Mesendoderm (in vitro differentiated cells): ENCODE measurements around the gene B4GALT7.
"Not testable (repeated sequence)": the region's sequence is repeated elsewhere in the genome, so short reads cannot be mapped to it uniquely, and the experiment has no call there.

Source experiments
- DNase-seq: peaks from one replicate; pipeline ENCODE4 v3.0.0; 2013
- H2AK5ac ChIP-seq: 2 replicates; pipeline ENCODE4 v1.6.1; 2013; ENCODE audit warnings: low read length, inconsistent platforms
- H2BK120ac ChIP-seq: 2 replicates; pipeline ENCODE4 v1.6.1; 2013; ENCODE audit warnings: low read depth, mild to moderate bottlenecking, low read length, moderate library complexity, mixed read lengths
- H2BK15ac ChIP-seq: replicated peaks from 2 replicates; pipeline ENCODE4 v1.6.1; 2013; ENCODE audit warnings: low read depth, mild to moderate bottlenecking, moderate library complexity
- H2BK5ac ChIP-seq: 2 replicates; pipeline ENCODE4 v1.6.1; 2013; ENCODE audit warnings: low read length, inconsistent platforms
- H3K18ac ChIP-seq: 2 replicates; pipeline ENCODE4 v1.6.1; 2013; ENCODE audit warnings: mild to moderate bottlenecking, low read length, mixed read lengths
- H3K23ac ChIP-seq: one replicate; pipeline ENCODE4 v1.6.1; 2013; ENCODE audit warnings: low read length
- H3K27ac ChIP-seq: 2 replicates; pipeline ENCODE4 v1.5.1; 2013; ENCODE audit warnings: low read depth, mild to moderate bottlenecking, inconsistent platforms, low read length, moderate library complexity
- H3K27me3 ChIP-seq: 2 replicates; pipeline ENCODE4 v1.6.1; 2013; ENCODE audit warnings: low read length, control low read depth, mild to moderate bottlenecking, inconsistent platforms; ENCODE audit not compliant: insufficient read depth, poor library complexity
- H3K36me3 ChIP-seq: 2 replicates; pipeline ENCODE4 v1.6.1; 2013; ENCODE audit warnings: low read length, inconsistent platforms; ENCODE audit not compliant: control insufficient read depth, insufficient read depth
- H3K4ac ChIP-seq: one replicate; pipeline ENCODE4 v1.6.1; 2013; ENCODE audit warnings: low read depth, mild to moderate bottlenecking, low read length, moderate library complexity
- H3K4me1 ChIP-seq: 2 replicates; pipeline ENCODE4 v1.6.1; 2013; ENCODE audit warnings: low read depth, low read length, inconsistent platforms; ENCODE audit not compliant: control insufficient read depth
- H3K4me2 ChIP-seq: 2 replicates; pipeline ENCODE4 v1.6.1; 2013; ENCODE audit warnings: low read length
- H3K4me3 ChIP-seq: 2 replicates; pipeline ENCODE4 v1.5.1; 2013; ENCODE audit warnings: mild to moderate bottlenecking, low read length
- H3K56ac ChIP-seq: one replicate; pipeline ENCODE4 v1.6.1; 2013; ENCODE audit warnings: low read length
- H3K79me1 ChIP-seq: 2 replicates; pipeline ENCODE4 v1.6.1; 2013; ENCODE audit warnings: low read length, inconsistent platforms
- H3K79me2 ChIP-seq: 2 replicates; pipeline ENCODE4 v1.6.1; 2013; ENCODE audit warnings: mild to moderate bottlenecking, low read length; ENCODE audit not compliant: control insufficient read depth, insufficient read depth
- H3K9ac ChIP-seq: 2 replicates; pipeline ENCODE4 v1.6.1; 2013; ENCODE audit warnings: low read length, inconsistent platforms
- H4K5ac ChIP-seq: one replicate; pipeline ENCODE4 v1.6.1; 2013; ENCODE audit warnings: low read length
- H4K8ac ChIP-seq: one replicate; pipeline ENCODE4 v1.6.1; 2013; ENCODE audit warnings: low read depth, mild to moderate bottlenecking, control low read depth, low read length, moderate library complexity
- WGBS: extraction: QIAGEN DNeasy Blood & Tissue Kit; methylation state at CpG from one replicate; pipeline ENCODE4 v1.1.7; 2013; ENCODE audit warnings: low lambda C conversion rate, missing lambda C conversion rate; ENCODE audit not compliant: insufficient coverage; ENCODE audit errors: extremely low coverage; 5-methylcytosine and 5-hydroxymethylcytosine counted together

The B4GALT7 gene

DNA sequence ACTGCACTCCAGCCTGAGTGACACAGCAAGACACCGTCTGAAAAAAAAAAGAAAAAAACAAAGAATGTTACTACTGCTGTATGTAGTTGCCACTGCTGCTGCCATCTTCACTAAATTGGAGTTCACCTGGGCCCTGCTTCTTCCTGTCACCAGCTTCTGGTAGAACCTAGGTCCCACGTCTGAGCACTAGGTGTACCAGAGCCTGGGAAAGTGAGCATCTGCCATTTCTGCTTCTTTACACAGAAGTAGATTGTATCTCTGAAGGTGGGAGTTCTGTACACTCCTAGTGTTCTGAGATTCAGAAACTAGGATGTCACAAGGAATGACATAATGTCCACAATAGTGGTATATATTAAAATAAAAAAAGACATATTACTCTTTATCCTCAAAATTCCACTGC lies 51.3 kb downstream of the B4GALT7 start:
- H3K27me3 ChIP-seq, H4K8ac ChIP-seq: not testable (repeated sequence)
- whole genome bisulfite sequencing = no CpG with 5 or more reads among the region's 2 CpGs

DNA sequence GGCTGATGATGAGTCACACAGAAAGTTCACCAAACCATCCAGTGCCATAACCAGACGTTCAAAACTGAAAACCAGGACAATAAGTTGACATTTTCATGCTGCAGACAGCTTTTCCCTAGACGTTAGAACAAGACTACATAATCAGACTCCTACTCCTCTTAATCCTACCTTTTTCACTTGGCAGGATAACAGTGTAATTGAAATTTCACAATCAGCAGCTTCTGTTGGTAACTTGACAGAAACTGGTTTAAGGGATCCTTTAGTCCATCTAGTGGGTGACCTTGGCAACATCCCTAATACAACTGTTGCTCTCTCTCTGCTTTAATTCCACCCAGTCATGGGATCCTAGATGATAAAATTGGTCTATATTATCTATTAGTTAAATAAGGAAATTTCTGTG lies 57.9 kb downstream of the B4GALT7 start:
- not testable (repeated sequence) for H2BK15ac ChIP-seq, H3K79me2 ChIP-seq, H2AK5ac ChIP-seq, H2BK5ac ChIP-seq, H3K23ac ChIP-seq, H3K4ac ChIP-seq, H3K4me2 ChIP-seq, H3K9ac ChIP-seq, H3K79me1 ChIP-seq, DNase-seq, H3K18ac ChIP-seq, H3K36me3 ChIP-seq, H3K4me3 ChIP-seq, H3K56ac ChIP-seq, H3K27me3 ChIP-seq, H4K8ac ChIP-seq, H4K5ac ChIP-seq, H3K4me1 ChIP-seq, H3K27ac ChIP-seq, H2BK120ac ChIP-seq
- no CpG with 5 or more reads among the region's 2 CpGs for WGBS

More for the DNA sequence above, 51.3 kb downstream of the B4GALT7 start:
- not testable (repeated sequence) for H4K5ac ChIP-seq, H3K4me3 ChIP-seq, H3K36me3 ChIP-seq, H3K4me1 ChIP-seq, H2BK5ac ChIP-seq, H3K23ac ChIP-seq, DNase-seq, H3K79me2 ChIP-seq, H2BK15ac ChIP-seq, H3K9ac ChIP-seq, H2BK120ac ChIP-seq, H3K79me1 ChIP-seq, H3K4me2 ChIP-seq, H3K56ac ChIP-seq, H3K4ac ChIP-seq, H3K18ac ChIP-seq, H2AK5ac ChIP-seq, H3K27ac ChIP-seq

GRCh38 chr5:177658542-177658941 lies 58.6 kb downstream of the B4GALT7 start:
- not testable (repeated sequence) for H2BK15ac ChIP-seq, H3K4me3 ChIP-seq, H3K27me3 ChIP-seq, H3K18ac ChIP-seq, H3K56ac ChIP-seq, H3K36me3 ChIP-seq, H2BK120ac ChIP-seq, H3K4ac ChIP-seq, H3K79me1 ChIP-seq, H3K23ac ChIP-seq, H2BK5ac ChIP-seq, H3K4me2 ChIP-seq, H4K5ac ChIP-seq, H3K4me1 ChIP-seq, H3K27ac ChIP-seq, H3K79me2 ChIP-seq, DNase-seq, H3K9ac ChIP-seq, H2AK5ac ChIP-seq, H4K8ac ChIP-seq
- no CpG with 5 or more reads among the region's 3 CpGs for WGBS
